VCaP (cell line): Measurements from ENCODE around the gene CALCR.

ENCODE experiments used
- H3K27ac ChIP-seq: fragments of 450-650 bp; 2 replicates; pipeline ENCODE4 v1.5.1; 2017
- CTCF ChIP-seq: fragments of 450-650 bp; conservative IDR thresholded peaks from 2 replicates; pipeline ENCODE4 v1.5.1; 2017; ENCODE audit warnings: mild to moderate bottlenecking, moderate library complexity

Gene CALCR

GRCh38 chr7:93569189-93569588, 5.3 kb downstream of the CALCR start:
- H3K27ac ChIP-seq, result no peak overlapping the region
- TF ChIP-seq CTCF, result no peak

GRCh38 chr7:93566876-93567275, 7.6 kb downstream of the CALCR start:
- TF ChIP-seq CTCF, result no peak
- H3K27ac ChIP-seq, result no peak overlapping the region

GRCh38 chr7:93563584-93563983, 10.9 kb downstream of the CALCR start:
- no peak for TF ChIP-seq CTCF

GRCh38 chr7:93562936-93563335, 11.6 kb downstream of the CALCR start:
- TF ChIP-seq CTCF, result no peak

More at GRCh38 chr7:93563584-93563983, 10.9 kb downstream of the CALCR start:
- no peak overlapping the region for H3K27ac ChIP-seq

GRCh38 chr7:93562106-93562505, 12.4 kb downstream of the CALCR start:
- H3K27ac ChIP-seq, result no peak overlapping the region
- TF ChIP-seq CTCF, result no peak

More at GRCh38 chr7:93562936-93563335, 11.6 kb downstream of the CALCR start:
- H3K27ac ChIP-seq, result no peak overlapping the region

GRCh38 chr7:93559639-93560491, 14.7 kb downstream of the CALCR start:
- no peak for TF ChIP-seq CTCF
- H3K27ac ChIP-seq, result no peak overlapping the region

GRCh38 chr7:93558705-93559614, 15.6 kb downstream of the CALCR start:
- no peak overlapping the region for H3K27ac ChIP-seq
- TF ChIP-seq CTCF, result no peak
